Measurements from ENCODE around the gene CHD9.

DNA sequence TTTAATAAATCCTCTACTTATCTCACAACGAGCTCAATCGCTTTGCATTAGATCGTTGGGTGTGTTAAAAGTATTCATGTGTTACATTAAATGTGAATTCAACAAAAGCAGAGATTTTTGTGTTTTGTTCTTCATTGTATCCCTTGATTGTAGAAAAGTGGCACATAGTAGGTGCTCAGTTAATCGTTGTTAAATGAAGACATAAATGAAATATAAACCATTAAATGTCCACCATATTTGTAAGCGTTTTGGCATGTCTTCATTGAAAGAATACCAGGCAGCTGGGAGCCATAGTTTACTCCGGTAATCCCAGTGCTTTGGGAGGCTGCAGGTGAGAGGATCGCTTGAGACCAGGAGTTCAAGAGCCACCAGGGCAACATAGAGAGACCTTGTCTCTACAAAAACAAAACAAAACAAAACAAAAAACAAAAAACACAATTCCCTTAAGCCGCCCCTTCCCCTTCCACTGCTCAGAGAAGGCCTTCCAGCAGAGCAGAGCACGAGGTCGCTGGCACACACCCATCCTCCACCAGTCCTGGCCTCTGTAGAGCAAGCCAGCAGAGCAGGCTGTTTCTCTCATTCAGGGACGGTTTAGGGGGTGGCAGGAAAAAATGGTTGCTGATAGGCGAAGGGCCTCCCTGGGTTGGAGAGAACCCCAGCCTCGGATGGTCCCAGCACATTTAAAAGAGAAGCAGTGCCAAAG lies 673 bp upstream of the CHD9 start:
- no peak for TF ChIP-seq CTCF (IDR thresholded peaks at IDR 0.05)
- TF ChIP-seq POLR2A (IDR thresholded peaks at IDR 0.05), result no peak
